GM23338 (cell line): ENCODE measurements around the gene TMEM222.

Source experiments
- STAT1 ChIP-seq: IDR thresholded peaks from one replicate; pipeline ENCODE4 v1.6.1; 2016; ENCODE audit warnings: antibody characterized with exemption; ENCODE audit not compliant: unreplicated experiment
- ZNF114 ChIP-seq: fragments of 250-450 bp; sonication (Bioruptor Pico); IDR thresholded peaks from 2 replicates; pipeline ENCODE4 v1.5.0; 2020; ENCODE audit warnings: mild to moderate bottlenecking, moderate library complexity
- TF ChIP-seq, protein P1 (sequence below), 2 experiments: fragments of 200-600 bp in 1 of 2; sonication (generic) in 1 of 2; conservative IDR thresholded peaks; 2 replicates each; pipeline versions ENCODE4 v1.5.1 to v1.6.1; 2016 to 2017; ENCODE audit warnings: antibody characterized with exemption in 2 of 2, low read depth in 2 of 2, mild to moderate bottlenecking in 2 of 2, moderate library complexity in 1 of 2

DNA sequence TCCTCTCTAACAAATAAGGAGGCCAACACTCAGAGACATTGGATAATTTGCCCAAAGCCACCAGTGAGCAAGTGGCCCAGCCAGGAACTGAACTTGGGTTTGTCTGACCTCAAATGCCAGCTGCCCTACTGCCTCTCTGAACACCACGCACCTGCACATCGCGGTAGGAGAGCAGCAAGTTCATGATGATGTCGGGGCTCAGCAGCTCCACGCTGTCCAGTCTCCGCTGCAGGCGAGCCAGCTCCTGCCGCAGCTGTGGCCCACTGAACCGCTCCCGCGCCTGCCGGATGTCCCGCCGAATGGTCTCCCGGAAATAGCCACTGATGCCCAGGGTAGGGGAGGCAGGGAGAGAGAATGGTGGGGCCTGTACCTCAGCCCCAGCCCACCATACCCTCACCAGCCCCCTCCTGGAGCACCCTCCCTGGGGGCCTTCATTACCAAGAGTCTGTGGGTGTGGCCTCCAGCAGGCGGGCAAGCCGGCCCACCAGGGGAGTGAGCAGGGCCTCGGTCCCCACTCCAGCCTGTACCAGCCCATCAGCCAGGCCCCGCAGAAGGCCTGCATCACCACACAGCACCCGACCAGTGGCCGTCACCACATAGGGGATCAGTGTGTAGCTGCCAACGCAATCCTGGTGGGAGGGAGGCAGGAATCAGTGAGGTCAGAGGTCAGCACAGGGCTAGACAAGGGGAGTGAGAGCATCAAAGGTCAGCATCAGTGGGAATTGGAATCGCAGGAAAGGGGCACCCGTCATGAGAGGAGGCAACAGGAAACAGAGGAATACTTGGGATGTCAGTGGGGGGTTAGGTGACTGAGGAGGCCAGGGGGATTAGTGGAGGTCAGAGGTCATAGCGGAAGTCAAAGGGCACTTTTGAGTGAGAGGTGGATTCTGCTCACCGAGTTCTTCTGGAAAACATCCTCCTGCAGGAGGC lies 42.1 kb downstream of the TMEM222 start:
- TF ChIP-seq, protein P1, sequence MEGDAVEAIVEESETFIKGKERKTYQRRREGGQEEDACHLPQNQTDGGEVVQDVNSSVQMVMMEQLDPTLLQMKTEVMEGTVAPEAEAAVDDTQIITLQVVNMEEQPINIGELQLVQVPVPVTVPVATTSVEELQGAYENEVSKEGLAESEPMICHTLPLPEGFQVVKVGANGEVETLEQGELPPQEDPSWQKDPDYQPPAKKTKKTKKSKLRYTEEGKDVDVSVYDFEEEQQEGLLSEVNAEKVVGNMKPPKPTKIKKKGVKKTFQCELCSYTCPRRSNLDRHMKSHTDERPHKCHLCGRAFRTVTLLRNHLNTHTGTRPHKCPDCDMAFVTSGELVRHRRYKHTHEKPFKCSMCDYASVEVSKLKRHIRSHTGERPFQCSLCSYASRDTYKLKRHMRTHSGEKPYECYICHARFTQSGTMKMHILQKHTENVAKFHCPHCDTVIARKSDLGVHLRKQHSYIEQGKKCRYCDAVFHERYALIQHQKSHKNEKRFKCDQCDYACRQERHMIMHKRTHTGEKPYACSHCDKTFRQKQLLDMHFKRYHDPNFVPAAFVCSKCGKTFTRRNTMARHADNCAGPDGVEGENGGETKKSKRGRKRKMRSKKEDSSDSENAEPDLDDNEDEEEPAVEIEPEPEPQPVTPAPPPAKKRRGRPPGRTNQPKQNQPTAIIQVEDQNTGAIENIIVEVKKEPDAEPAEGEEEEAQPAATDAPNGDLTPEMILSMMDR (conservative IDR thresholded peaks at IDR 0.05; ENCODE audit: low read depth in 2 of 2): no peak
- no peak for TF ChIP-seq STAT1
- TF ChIP-seq ZNF114 (CRISPR knock-in tag): no peak
